HepG2 (cell line): Measurements from ENCODE around the gene EBF3. TPM values are rescaled to one million over a fixed set of nuclear protein-coding genes. Genes with fewer than 3 reads are reported as not detected.

ENCODE experiments used
- ATAC-seq: fragments of 200-7000 bp; cut with Tn5 transposase; 3 replicates; pipeline ENCODE4 v1.9.1; 2020; ENCODE audit warnings: mild to moderate bottlenecking, moderate library complexity
- BruUV-seq: library from RNA; stranded (reverse); fragments of 400-500 nt; replicated peaks from 2 replicates; lab custom pipeline; 2021; lab: Mats Ljungman, UMichigan
- CTCF ChIA-PET: fragments of 300-600 bp; formaldehyde crosslinking; extraction: SDS; loops from one replicate; lab custom pipeline; 2021; ENCODE audit warnings: low total read pairs, inconsistent platforms, low intra/inter-chr PET ratio; lab: Yijun Ruan, JAX
- POLR2A ChIA-PET: fragments of 350-600 bp; sonication (Branson Sonifier 250); formaldehyde crosslinking; loops from one replicate; lab custom pipeline; 2020; ENCODE audit warnings: antibody characterized with exemption, inconsistent platforms; lab: Yijun Ruan, JAX
- DNase-seq: peaks from one replicate; pipeline ENCODE4 v3.0.0-alpha.2; 2015; ENCODE audit warnings: low spot score
- FAIRE-seq: peaks from 3 replicates; lab custom pipeline; 2011; peaks lifted over from hg19 to GRCh38; lab: Jason Lieb, UNC
- H2AFZ ChIP-seq: one replicate; pipeline ENCODE4 v1.6.1; 2011; ENCODE audit warnings: low read length, inconsistent platforms
- H3K27ac ChIP-seq: fragments of 300-600 bp; 3 replicates; pipeline ENCODE4 v1.8.0; 2011; ENCODE audit warnings: mixed run types, mild to moderate bottlenecking, mixed read lengths, low read length, inconsistent platforms; ENCODE audit not compliant: insufficient read depth; ENCODE audit errors: extremely low read length
- H3K27me3 ChIP-seq, 2 experiments: fragments of 200-600 bp in 1 of 2; 2 replicates in 1 of 2; 3 replicates in 1 of 2; pipeline versions ENCODE4 v1.6.0 to v1.8.0; 2011; ENCODE audit warnings: low read length in 2 of 2, mild to moderate bottlenecking in 2 of 2, moderate library complexity in 2 of 2, inconsistent platforms in 1 of 2; ENCODE audit not compliant: insufficient read depth in 2 of 2, control insufficient read depth in 1 of 2
- H3K36me3 ChIP-seq, 2 experiments: fragments of 200-600 bp in 1 of 2; replicated peaks in 1 of 2; 2 replicates in 1 of 2; 3 replicates in 1 of 2; pipeline versions ENCODE4 v1.5.1 to v1.8.0; 2011; ENCODE audit warnings: low read length in 2 of 2, inconsistent platforms in 1 of 2; ENCODE audit not compliant: insufficient read depth in 2 of 2, control insufficient read depth in 1 of 2
- H3K4me1 ChIP-seq: 2 replicates; pipeline ENCODE4 v1.5.1; 2012; ENCODE audit warnings: low read length, inconsistent platforms; ENCODE audit not compliant: insufficient read depth
- H3K4me2 ChIP-seq: 2 replicates; pipeline ENCODE4 v1.6.0; 2011; ENCODE audit warnings: low read depth, low read length, inconsistent platforms
- H3K4me3 ChIP-seq, 3 experiments: fragments of 200-600 bp in 1 of 3; sonication (generic), shearing (Covaris generic) in 1 of 3; replicated peaks in 1 of 3; 2 replicates each; pipeline ENCODE4 v1.5.1; 2011 to 2016; ENCODE audit warnings: low read length in 3 of 3, inconsistent platforms in 2 of 3, low read depth in 2 of 3, mild to moderate bottlenecking in 2 of 3, control low read depth in 1 of 3, mixed read lengths in 1 of 3; ENCODE audit not compliant: insufficient read depth in 1 of 3
- H3K79me2 ChIP-seq: one replicate; pipeline ENCODE4 v1.6.1; 2011; ENCODE audit warnings: low read length, inconsistent platforms; ENCODE audit not compliant: insufficient read depth
- H3K9ac ChIP-seq: 2 replicates; pipeline ENCODE4 v1.6.0; 2011; ENCODE audit warnings: mild to moderate bottlenecking, low read depth, low read length, inconsistent platforms; ENCODE audit not compliant: insufficient read depth
- H3K9me3 ChIP-seq: 2 replicates; pipeline ENCODE4 v1.5.1; 2012; ENCODE audit warnings: mild to moderate bottlenecking, low read length
- H4K20me1 ChIP-seq: 2 replicates; pipeline ENCODE4 v1.6.0; 2011; ENCODE audit warnings: inconsistent platforms, mild to moderate bottlenecking, low read length, moderate library complexity; ENCODE audit not compliant: insufficient read depth
- ARNT2 ChIP-seq: sonication (generic); formaldehyde crosslinking; IDR thresholded peaks from 2 replicates; pipeline ENCODE4 v1.8.0; 2022; ENCODE audit warnings: mild to moderate bottlenecking, low read depth, missing genetic modification reagents, moderate library complexity
- PLRG1 ChIP-seq: fragments of 450-650 bp; conservative IDR thresholded peaks from 2 replicates; pipeline ENCODE4 v1.6.1; 2016
- ZFYVE20 ChIP-seq: sonication (generic); formaldehyde crosslinking; IDR thresholded peaks from 2 replicates; pipeline ENCODE4 v1.8.0; 2023; ENCODE audit warnings: low read depth, mild to moderate bottlenecking, moderate library complexity, missing genetic modification reagents, borderline replicate concordance
- ZNF362 ChIP-seq: sonication (generic); formaldehyde crosslinking; IDR thresholded peaks from 2 replicates; pipeline ENCODE4 v1.4.0; 2020; ENCODE audit warnings: missing genetic modification reagents, mild to moderate bottlenecking, borderline replicate concordance
- ZNF639 ChIP-seq: conservative IDR thresholded peaks from 2 replicates; pipeline ENCODE4 v1.6.1; 2018; ENCODE audit warnings: missing genetic modification reagents
- ZNF709 ChIP-seq: sonication (generic); formaldehyde crosslinking; IDR thresholded peaks from 2 replicates; pipeline ENCODE4 v1.5.0; 2020; ENCODE audit warnings: mild to moderate bottlenecking, missing genetic modification reagents
- ZNF777 ChIP-seq: sonication (generic); formaldehyde crosslinking; IDR thresholded peaks from 2 replicates; pipeline ENCODE4 v1.4.0; 2020; ENCODE audit warnings: missing genetic modification reagents
- WGBS: methylation state at CpG from one replicate; pipeline ENCODE4 v1.1.6; 2017; ENCODE audit warnings: low lambda C conversion rate; 5-methylcytosine and 5-hydroxymethylcytosine counted together
- in situ Hi-C: cut with HindIII; loops from 2 replicates; pipeline ENCODE4 v1.10.0; 2017; ENCODE audit warnings: low pct_unique_long_range_greater_than_20kb; ENCODE audit not compliant: extremely low pct_ligation_motif_present
- intact Hi-C: fragments of 100-400 bp; cut with micrococcal nuclease; formaldehyde crosslinking; loops from one replicate; pipeline ENCODE4 v1.10.0; 2022; ENCODE audit not compliant: unreplicated experiment
- polyA plus RNA-seq, 8 experiments: library from polyadenylated mRNA; depleted of rRNA in 3 of 8; stranded (reverse) in 7 of 8; unstranded in 1 of 8; fragments of >200 nt; fragmentation: Illumina TruSeq in 4 of 8; extraction: Trizol in 4 of 8; gene quantifications; 2 replicates each; pipeline versions ENCODE4 v1.2.1 to v1.2.3, GENCODE V29; 2011 to 2016; ENCODE audit warnings: low read depth in 4 of 8, missing spikeins in 1 of 8, mixed read lengths in 1 of 8; ENCODE audit not compliant: insufficient read depth in 1 of 8
- total RNA-seq, 5 experiments: library from RNA; depleted of rRNA; stranded (reverse); fragments of >200 nt; fragmentation: Illumina TruSeq; extraction: Trizol; gene quantifications; 2 replicates each; pipeline ENCODE4 v1.2.3, GENCODE V29; 2016; ENCODE audit warnings: low read depth in 1 of 5

Gene EBF3
- total and polyA plus RNA-seq, 2 of the 13 experiments (the other 11 are each of a cell fraction or from before 2014, with no cell fraction given), result not detected

GRCh38 chr10:129832573-129833467 is 131.3 kb downstream of the EBF3 start:
- Histone ChIP-seq H3K27ac (no peak overlapping the region), H3K4me1 (no peaks in the 10 kb centered on the region), H3K4me2 (no peak overlapping the region), H3K9me3 (no peaks in the 10 kb centered on the region), H3K79me2 (no peaks in the 10 kb centered on the region), H3K4me3 (no peak overlapping the region), H3K27me3 (no peaks in the 10 kb centered on the region), H2AFZ (no peak overlapping the region), H3K9ac (no peak overlapping the region), H4K20me1 (no peaks in the 10 kb centered on the region), H3K36me3 (no peaks in the 10 kb centered on the region)
- ChIA-PET POLR2A (no interaction called here), CTCF (no interaction called here)
- FAIRE-seq (no peak), ATAC-seq (no peak), DNase-seq (no peak)
- in situ Hi-C loops, result no loop called here
- BruUV-seq, result no TSS peak
- no peak for TF ChIP-seq ZNF639 (CRISPR knock-in tag)
- TF ChIP-seq ZNF777, result no peak
- TF ChIP-seq ARNT2 (CRISPR knock-in tag), result no peak
- no peak for TF ChIP-seq ZNF709
- no peak for TF ChIP-seq ZNF362 (CRISPR knock-in tag)
- no peak for TF ChIP-seq PLRG1
- TF ChIP-seq ZFYVE20 (CRISPR knock-in tag), result no peak
- intact Hi-C loops, result no loop called here
- 70% methylated on average over 12 of the region's 22 CpGs for WGBS
